ENCODE measurements around the gene DSCAML1. TPM values are rescaled to one million over a fixed set of nuclear protein-coding genes. Genes with fewer than 3 reads are reported as not detected.

DSCAML1 gene
- total RNA-seq, 1 donor from 2014 or later, result not detected

DNA sequence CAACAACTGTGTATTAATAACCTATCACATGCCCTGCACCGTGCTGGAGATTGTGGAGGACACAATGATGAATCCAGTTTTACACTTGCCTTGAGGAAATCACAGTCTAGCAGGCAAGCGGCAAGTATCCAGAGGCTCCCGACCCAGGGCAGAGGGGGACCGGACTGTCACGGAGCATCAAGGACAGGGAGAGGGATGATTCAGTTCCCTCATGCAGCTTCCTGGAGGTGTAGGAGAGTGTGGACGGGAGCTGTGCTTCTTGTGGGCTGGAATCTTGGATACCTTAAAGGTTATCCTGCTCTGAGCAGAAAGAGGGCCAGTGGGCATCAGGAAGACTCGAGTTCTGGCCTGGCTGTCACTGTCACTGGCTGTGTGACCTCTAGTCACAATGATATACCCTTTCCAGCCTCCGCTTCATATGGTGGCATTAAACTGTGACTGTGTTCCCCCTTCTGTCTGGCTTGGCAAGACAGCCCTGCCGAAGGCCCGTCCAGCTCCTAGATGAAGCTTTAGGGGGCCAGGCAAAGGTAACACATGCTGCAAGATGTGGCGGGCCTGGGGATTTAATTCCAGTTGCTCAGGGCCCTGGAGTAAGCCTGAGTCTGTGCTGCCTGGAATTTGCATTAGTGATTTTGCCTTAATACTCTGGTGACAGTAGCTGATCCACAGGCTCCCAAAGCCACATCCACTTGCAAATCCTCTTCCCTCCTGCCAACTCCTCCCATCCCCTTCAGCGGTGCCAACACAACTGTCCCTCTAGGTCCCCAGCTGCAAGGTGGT, 162.8 kb downstream of the DSCAML1 start:
- no peaks in the 10 kb centered on the region for H3K36me3 ChIP-seq
- no peak for DNase-seq (ENCODE audit: low spot score in 2 of 2)
- no peak for TF ChIP-seq CTCF (IDR thresholded peaks at IDR 0.05)
- H3K4me3 ChIP-seq, result no peak overlapping the region
- intact Hi-C loops (cut with DNase I), result no loop called here
- no peaks in the 10 kb centered on the region for H3K27me3 ChIP-seq
- H3K9me3 ChIP-seq, result no peaks in the 10 kb centered on the region
- H3K4me1 ChIP-seq, result no peaks in the 10 kb centered on the region
- no peak overlapping the region for H3K27ac ChIP-seq

DNA sequence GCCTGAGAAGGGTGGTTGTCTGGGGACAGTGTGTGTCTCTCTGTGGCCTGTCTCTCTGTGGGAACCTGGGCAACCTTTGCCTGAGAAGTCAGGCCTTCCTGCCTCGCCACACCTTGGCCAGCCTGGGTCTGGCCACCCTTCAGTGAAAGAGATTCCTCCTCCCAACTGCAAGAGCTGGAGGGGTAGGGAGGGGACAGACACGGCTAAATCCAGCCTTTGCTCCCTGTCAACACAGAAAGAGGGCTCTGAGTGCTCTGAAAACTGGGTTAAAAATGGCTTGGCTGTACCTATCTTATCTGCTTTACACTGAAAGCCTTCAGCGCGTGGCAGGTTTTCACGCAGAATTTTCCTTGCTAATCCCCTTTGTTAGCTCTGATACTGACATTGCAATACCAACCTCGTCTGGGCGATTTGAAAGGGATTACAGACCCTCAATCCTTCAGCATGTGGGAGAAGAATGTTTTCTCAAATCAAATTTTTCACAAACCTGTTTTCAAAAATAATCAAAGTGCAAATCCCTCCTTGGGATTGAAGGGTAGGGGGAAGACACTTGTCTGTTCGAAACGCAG, 163.7 kb downstream of the DSCAML1 start:
- no peak for TF ChIP-seq CTCF (IDR thresholded peaks at IDR 0.05)
- Histone ChIP-seq H3K27me3 (no peaks in the 10 kb centered on the region), H3K9me3 (no peaks in the 10 kb centered on the region), H3K27ac (no peak overlapping the region), H3K36me3 (no peaks in the 10 kb centered on the region), H3K4me3 (no peak overlapping the region), H3K4me1 (no peaks in the 10 kb centered on the region)
- DNase-seq (ENCODE audit: low spot score in 2 of 2), result no peak
- intact Hi-C loops (cut with DNase I), result no loop called here

GRCh38 chr11:117632306-117632705, 164.7 kb downstream of the DSCAML1 start:
- Histone ChIP-seq H3K27ac (no peak overlapping the region), H3K27me3 (no peaks in the 10 kb centered on the region), H3K9me3 (no peaks in the 10 kb centered on the region), H3K4me1 (no peaks in the 10 kb centered on the region), H3K4me3 (no peak overlapping the region), H3K36me3 (no peaks in the 10 kb centered on the region)
- intact Hi-C loops (cut with DNase I), result no loop called here
- DNase-seq (ENCODE audit: low spot score in 2 of 2), result no peak
- no peak for TF ChIP-seq CTCF (IDR thresholded peaks at IDR 0.05)

- Histone ChIP-seq H3K9me3 (no peaks in the 10 kb centered on the region), H3K27me3 (no peaks in the 10 kb centered on the region), H3K4me3 (no peak overlapping the region), H3K36me3 (no peaks in the 10 kb centered on the region), H3K4me1 (no peaks in the 10 kb centered on the region), H3K27ac (no peak overlapping the region)
- intact Hi-C loops (cut with DNase I), result no loop called here
- TF ChIP-seq CTCF (IDR thresholded peaks at IDR 0.05), result no peak
- no peak for DNase-seq (ENCODE audit: low spot score in 2 of 2)
These were observed 165.5 kb downstream of the DSCAML1 start for GRCh38 chr11:117631336-117632140.

DNA sequence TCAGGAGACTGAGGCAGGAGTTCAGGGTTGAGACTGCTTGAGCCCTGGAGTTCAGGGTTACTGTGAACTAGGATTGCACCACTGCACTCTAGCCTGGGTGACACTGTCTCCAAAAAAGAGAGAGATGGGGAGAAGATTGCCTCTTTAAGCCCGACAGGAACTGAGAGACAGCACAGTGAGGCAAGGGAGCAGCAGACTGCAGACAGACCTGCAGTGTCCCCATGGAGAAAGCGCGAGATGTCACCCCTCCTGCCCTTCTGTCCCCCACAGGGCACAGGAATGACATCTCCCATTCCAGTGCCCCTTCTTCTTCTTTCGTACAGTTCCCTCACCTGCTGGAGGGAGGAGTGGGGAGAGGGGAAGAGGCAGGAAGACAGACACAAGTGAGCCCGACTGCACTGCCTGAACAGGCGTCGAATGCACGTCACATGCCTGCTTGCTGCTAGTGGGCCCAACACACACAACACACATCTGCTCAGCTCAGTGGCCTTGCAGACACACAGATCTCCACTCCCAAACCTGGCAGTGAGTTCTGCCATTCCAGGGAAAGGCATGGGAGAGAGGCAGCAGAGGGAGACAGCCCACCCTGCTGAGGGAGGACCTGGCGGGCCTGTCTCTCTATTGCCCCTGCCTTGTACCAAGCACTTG, 167.0 kb downstream of the DSCAML1 start:
- Histone ChIP-seq H3K27ac (no peak overlapping the region), H3K27me3 (no peaks in the 10 kb centered on the region), H3K36me3 (no peaks in the 10 kb centered on the region), H3K4me1 (no peaks in the 10 kb centered on the region), H3K9me3 (no peaks in the 10 kb centered on the region), H3K4me3 (no peak overlapping the region)
- TF ChIP-seq CTCF (IDR thresholded peaks at IDR 0.05), result no peak
- no peak for DNase-seq (ENCODE audit: low spot score in 2 of 2)
- intact Hi-C loops (cut with DNase I), result no loop called here

Data from ascending aorta (tissue), 2 donors.